ENCODE measurements around the gene RSPH9.

RSPH9 gene

DNA sequence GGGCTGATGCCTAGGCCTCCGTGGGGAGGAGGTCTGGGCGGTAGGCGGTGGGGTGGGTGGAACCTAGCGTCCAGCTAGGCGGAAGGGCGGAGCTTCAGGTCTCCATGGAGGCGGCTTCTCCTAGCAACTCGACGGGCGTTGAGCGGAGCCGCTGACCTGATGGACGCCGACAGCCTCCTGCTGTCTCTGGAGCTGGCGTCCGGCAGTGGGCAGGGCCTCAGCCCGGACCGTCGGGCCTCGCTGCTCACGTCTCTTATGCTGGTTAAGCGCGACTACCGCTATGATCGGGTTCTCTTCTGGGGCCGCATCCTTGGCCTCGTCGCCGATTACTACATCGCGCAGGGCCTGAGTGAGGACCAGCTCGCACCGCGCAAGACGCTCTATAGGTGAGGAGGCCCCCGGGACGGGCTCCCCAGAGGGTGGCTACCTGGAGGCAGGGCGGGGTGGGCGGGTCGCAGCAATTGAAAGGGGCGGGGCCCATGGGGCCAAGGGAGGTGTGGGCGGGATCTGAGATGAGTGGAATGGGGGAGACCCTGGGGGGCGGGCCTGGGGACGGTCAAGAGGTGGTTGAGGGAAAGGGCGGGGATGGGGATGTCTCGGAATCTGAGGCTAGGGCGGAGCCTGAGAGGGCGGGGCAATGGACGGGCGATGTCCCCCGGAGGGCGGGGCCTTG lies at the start of gene RSPH9:
Gene RSPH9 (plus strand): TSS at position 97 of the 673 bp plus-strand sequence. CDS start 63 bp downstream, at position 160.
- H3K27ac Mint-ChIP-seq = peak within 1 kb of the TSS; percentile 63 to 74 (median 66)
- no peaks in the 10 kb centered on the region for H3K27me3 Mint-ChIP-seq (ENCODE audit: low read depth)
- no peaks in the 10 kb centered on the region for H3K9me3 Mint-ChIP-seq
- peaks cover 19% of the 10 kb centered on the region for H3K36me3 Mint-ChIP-seq (ENCODE audit: low read depth)
- H3K4me1 Mint-ChIP-seq = peaks cover 5% of the 10 kb centered on the region
- TF ChIP-seq, protein P1, sequence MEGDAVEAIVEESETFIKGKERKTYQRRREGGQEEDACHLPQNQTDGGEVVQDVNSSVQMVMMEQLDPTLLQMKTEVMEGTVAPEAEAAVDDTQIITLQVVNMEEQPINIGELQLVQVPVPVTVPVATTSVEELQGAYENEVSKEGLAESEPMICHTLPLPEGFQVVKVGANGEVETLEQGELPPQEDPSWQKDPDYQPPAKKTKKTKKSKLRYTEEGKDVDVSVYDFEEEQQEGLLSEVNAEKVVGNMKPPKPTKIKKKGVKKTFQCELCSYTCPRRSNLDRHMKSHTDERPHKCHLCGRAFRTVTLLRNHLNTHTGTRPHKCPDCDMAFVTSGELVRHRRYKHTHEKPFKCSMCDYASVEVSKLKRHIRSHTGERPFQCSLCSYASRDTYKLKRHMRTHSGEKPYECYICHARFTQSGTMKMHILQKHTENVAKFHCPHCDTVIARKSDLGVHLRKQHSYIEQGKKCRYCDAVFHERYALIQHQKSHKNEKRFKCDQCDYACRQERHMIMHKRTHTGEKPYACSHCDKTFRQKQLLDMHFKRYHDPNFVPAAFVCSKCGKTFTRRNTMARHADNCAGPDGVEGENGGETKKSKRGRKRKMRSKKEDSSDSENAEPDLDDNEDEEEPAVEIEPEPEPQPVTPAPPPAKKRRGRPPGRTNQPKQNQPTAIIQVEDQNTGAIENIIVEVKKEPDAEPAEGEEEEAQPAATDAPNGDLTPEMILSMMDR (IDR thresholded peaks at IDR 0.05; ENCODE audit: unreplicated experiment in 3 of 3) = no peak
- H3K4me3 Mint-ChIP-seq = peak within 1 kb of the TSS; percentile 84 to 88 (median 86)

DNA sequence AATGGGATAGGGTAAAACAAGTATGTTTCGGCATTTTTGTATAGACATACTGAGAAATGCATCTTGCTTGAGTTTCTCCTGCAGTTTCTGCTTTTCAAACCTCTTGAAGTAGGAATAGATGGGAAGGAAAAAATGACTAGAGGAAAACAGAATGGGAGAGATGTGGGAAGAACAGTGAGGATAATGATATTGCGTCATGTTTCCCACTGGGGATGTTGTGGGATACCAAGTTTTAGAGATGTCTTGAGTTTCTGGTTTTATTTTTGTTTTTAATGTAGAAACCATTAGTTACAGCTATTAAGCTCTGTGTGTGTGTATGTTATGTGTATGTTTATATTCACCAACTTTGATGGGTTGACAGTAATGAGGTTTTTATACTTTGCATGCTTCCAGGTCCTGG lies 44.2 kb upstream of the RSPH9 start:
- H3K4me3 Mint-ChIP-seq = no peak overlapping the region
- H3K36me3 Mint-ChIP-seq (ENCODE audit: low read depth) = peaks cover 47% of the 10 kb centered on the region
- H3K4me1 Mint-ChIP-seq = no peaks in the 10 kb centered on the region
- no peak overlapping the region for H3K27ac Mint-ChIP-seq
- H3K27me3 Mint-ChIP-seq (ENCODE audit: low read depth) = no peaks in the 10 kb centered on the region
- no peaks in the 10 kb centered on the region for H3K9me3 Mint-ChIP-seq
- TF ChIP-seq, protein P1 (IDR thresholded peaks at IDR 0.05; ENCODE audit: unreplicated experiment in 3 of 3) = no peak

DNA sequence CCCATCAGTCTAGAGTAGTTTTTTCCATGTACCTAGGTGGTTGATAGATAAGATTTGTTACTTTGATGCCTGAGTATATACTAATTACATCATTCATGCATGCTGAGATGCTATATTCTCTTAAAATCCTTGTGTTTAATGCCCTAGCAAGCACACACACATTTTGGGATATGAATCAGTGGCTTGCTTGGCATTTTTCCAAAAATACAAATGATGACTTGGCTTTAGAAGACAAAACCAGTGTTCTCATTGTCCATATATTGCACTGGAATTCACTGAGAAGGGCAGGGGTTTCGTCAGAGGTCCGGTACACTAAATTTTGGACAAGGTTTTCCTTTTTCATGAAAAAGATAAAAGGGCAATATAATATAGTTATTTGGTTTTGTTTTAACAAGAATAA lies 40.7 kb upstream of the RSPH9 start:
- Mint-ChIP-seq H3K9me3 (no peaks in the 10 kb centered on the region), H3K27me3 (ENCODE audit: low read depth) (no peaks in the 10 kb centered on the region), H3K36me3 (ENCODE audit: low read depth) (peaks cover 41% of the 10 kb centered on the region), H3K4me1 (no peaks in the 10 kb centered on the region), H3K27ac (no peak overlapping the region), H3K4me3 (no peak overlapping the region)
- TF ChIP-seq, protein P1 (IDR thresholded peaks at IDR 0.05; ENCODE audit: unreplicated experiment in 3 of 3) = no peak

- TF ChIP-seq, protein P1 (IDR thresholded peaks at IDR 0.05; ENCODE audit: unreplicated experiment in 3 of 3) = no peak
- Mint-ChIP-seq H3K9me3 (no peaks in the 10 kb centered on the region), H3K4me1 (no peaks in the 10 kb centered on the region)
Observed at GRCh38 chr6:43606019-43606418, 38.8 kb upstream of the RSPH9 start.

GRCh38 chr6:43608310-43608763 lies 36.5 kb upstream of the RSPH9 start:
- H3K9me3 Mint-ChIP-seq = no peaks in the 10 kb centered on the region
- H3K27ac Mint-ChIP-seq = no peak overlapping the region
- TF ChIP-seq, protein P1 (IDR thresholded peaks at IDR 0.05; ENCODE audit: unreplicated experiment in 3 of 3) = peak; percentile 87 to 89 (median 87)
- no peaks in the 10 kb centered on the region for H3K4me1 Mint-ChIP-seq
- no peak overlapping the region for H3K4me3 Mint-ChIP-seq
- H3K36me3 Mint-ChIP-seq (ENCODE audit: low read depth) = peaks cover 30% of the 10 kb centered on the region
- no peaks in the 10 kb centered on the region for H3K27me3 Mint-ChIP-seq (ENCODE audit: low read depth)

More at GRCh38 chr6:43606019-43606418, 38.8 kb upstream of the RSPH9 start:
- no peak overlapping the region for H3K4me3 Mint-ChIP-seq
- H3K27me3 Mint-ChIP-seq (ENCODE audit: low read depth) = no peaks in the 10 kb centered on the region
- H3K36me3 Mint-ChIP-seq (ENCODE audit: low read depth) = peaks cover 34% of the 10 kb centered on the region
- H3K27ac Mint-ChIP-seq = no peak overlapping the region

GRCh38 chr6:43608807-43609206 lies 36.0 kb upstream of the RSPH9 start:
- TF ChIP-seq, protein P1 (IDR thresholded peaks at IDR 0.05; ENCODE audit: unreplicated experiment in 3 of 3) = no peak
- no peaks in the 10 kb centered on the region for H3K27me3 Mint-ChIP-seq (ENCODE audit: low read depth)

More at GRCh38 chr6:43608807-43609206, 36.0 kb upstream of the RSPH9 start:
- H3K9me3 Mint-ChIP-seq = no peaks in the 10 kb centered on the region
- no peak overlapping the region for H3K27ac Mint-ChIP-seq
- no peaks in the 10 kb centered on the region for H3K4me1 Mint-ChIP-seq
- H3K36me3 Mint-ChIP-seq (ENCODE audit: low read depth) = peaks cover 31% of the 10 kb centered on the region
- H3K4me3 Mint-ChIP-seq = no peak overlapping the region
